ENCODE measurements around the gene KCNH8.

The KCNH8 gene

DNA sequence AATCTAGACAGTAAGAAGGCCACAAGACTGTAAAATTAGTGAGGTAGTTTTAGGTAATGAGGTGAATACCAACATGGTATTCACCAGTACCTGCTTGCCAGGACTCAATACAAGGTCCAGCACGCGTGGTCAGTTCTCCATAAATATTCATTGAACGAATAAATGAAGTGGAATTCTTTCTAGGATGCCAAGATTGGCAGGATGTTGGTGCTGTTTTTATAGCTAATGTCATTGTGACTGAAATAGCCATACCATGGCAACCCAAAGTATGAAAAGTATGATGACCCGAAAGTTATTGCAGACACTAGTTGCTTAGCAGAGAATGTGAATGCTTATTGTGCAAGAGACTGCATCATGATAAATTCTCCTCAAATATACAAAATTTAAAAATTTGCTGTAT, 307.2 kb downstream of the KCNH8 start:
- no peak overlapping the region for H3K27ac ChIP-seq
- H3K9me3 ChIP-seq (ENCODE audit: control insufficient read depth, low read length): no peaks in the 10 kb centered on the region
- no peak overlapping the region for H3K4me2 ChIP-seq (ENCODE audit: low read length)
- no peak overlapping the region for H2AFZ ChIP-seq
- H3K4me1 ChIP-seq: no peaks in the 10 kb centered on the region
- H3K9ac ChIP-seq: no peak overlapping the region
- H3K4me3 ChIP-seq (ENCODE audit: low read depth, low read length): no peak overlapping the region
- H3K36me3 ChIP-seq (ENCODE audit: control insufficient read depth, insufficient read depth, low read length): no peaks in the 10 kb centered on the region
- no peaks in the 10 kb centered on the region for H3K27me3 ChIP-seq (ENCODE audit: control insufficient read depth, insufficient read depth, low read length)
- H3K79me2 ChIP-seq: no peaks in the 10 kb centered on the region
- TF ChIP-seq, protein P1, sequence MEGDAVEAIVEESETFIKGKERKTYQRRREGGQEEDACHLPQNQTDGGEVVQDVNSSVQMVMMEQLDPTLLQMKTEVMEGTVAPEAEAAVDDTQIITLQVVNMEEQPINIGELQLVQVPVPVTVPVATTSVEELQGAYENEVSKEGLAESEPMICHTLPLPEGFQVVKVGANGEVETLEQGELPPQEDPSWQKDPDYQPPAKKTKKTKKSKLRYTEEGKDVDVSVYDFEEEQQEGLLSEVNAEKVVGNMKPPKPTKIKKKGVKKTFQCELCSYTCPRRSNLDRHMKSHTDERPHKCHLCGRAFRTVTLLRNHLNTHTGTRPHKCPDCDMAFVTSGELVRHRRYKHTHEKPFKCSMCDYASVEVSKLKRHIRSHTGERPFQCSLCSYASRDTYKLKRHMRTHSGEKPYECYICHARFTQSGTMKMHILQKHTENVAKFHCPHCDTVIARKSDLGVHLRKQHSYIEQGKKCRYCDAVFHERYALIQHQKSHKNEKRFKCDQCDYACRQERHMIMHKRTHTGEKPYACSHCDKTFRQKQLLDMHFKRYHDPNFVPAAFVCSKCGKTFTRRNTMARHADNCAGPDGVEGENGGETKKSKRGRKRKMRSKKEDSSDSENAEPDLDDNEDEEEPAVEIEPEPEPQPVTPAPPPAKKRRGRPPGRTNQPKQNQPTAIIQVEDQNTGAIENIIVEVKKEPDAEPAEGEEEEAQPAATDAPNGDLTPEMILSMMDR (IDR thresholded peaks at IDR 0.05): no peak

DNA sequence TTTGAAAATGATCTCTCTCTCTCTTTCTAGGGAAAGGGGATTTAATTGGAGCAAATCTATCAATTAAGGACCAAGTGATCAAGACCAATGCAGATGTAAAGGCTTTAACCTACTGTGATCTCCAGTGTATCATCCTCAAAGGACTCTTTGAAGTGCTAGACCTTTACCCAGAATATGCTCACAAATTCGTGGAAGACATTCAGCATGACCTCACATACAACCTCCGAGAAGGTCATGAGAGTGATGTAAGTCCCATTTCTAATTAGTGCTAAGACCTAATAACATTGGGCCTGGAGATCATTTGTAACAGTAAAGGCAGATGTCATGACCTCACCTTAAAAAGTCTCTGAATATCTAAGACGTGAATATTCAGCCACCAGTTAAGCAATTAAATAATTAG, 308.4 kb downstream of the KCNH8 start:
- TF ChIP-seq, protein P1 (IDR thresholded peaks at IDR 0.05): no peak
- H3K36me3 ChIP-seq (ENCODE audit: control insufficient read depth, insufficient read depth, low read length): no peaks in the 10 kb centered on the region
- H2AFZ ChIP-seq: no peak overlapping the region
- no peaks in the 10 kb centered on the region for H3K4me1 ChIP-seq
- H3K9me3 ChIP-seq (ENCODE audit: control insufficient read depth, low read length): no peaks in the 10 kb centered on the region
- H3K9ac ChIP-seq: no peak overlapping the region
- H3K27ac ChIP-seq: no peak overlapping the region
- H3K27me3 ChIP-seq (ENCODE audit: control insufficient read depth, insufficient read depth, low read length): no peaks in the 10 kb centered on the region
- no peak overlapping the region for H3K4me3 ChIP-seq (ENCODE audit: low read depth, low read length)
- no peak overlapping the region for H3K4me2 ChIP-seq (ENCODE audit: low read length)
- no peaks in the 10 kb centered on the region for H3K79me2 ChIP-seq

DNA sequence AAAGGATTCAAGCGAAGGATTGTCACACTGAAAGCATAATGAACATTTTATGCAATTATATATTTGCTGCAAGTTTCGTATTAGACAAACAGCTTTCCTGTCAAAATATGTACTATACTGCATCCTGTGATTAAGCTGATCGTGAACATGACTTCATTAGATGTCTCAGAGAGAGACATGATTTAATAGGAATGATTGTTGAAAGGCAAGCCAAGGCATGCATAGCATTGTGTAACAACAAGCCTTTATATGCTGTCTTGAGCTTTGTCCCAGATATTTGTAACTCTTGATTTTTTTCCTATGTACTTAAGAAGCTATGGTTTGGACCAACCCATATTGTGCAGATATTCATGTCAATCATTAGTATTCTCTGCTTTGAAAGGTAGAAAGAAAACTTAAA, 309.1 kb downstream of the KCNH8 start:
- H3K27ac ChIP-seq: no peak overlapping the region
- H3K9me3 ChIP-seq (ENCODE audit: control insufficient read depth, low read length): no peaks in the 10 kb centered on the region
- H3K4me1 ChIP-seq: no peaks in the 10 kb centered on the region
- no peak overlapping the region for H3K4me2 ChIP-seq (ENCODE audit: low read length)
- H3K4me3 ChIP-seq (ENCODE audit: low read depth, low read length): no peak overlapping the region
- H3K36me3 ChIP-seq (ENCODE audit: control insufficient read depth, insufficient read depth, low read length): no peaks in the 10 kb centered on the region
- no peaks in the 10 kb centered on the region for H3K79me2 ChIP-seq
- TF ChIP-seq, protein P1 (IDR thresholded peaks at IDR 0.05): no peak
- no peak overlapping the region for H2AFZ ChIP-seq
- H3K27me3 ChIP-seq (ENCODE audit: control insufficient read depth, insufficient read depth, low read length): no peaks in the 10 kb centered on the region
- H3K9ac ChIP-seq: no peak overlapping the region

DNA sequence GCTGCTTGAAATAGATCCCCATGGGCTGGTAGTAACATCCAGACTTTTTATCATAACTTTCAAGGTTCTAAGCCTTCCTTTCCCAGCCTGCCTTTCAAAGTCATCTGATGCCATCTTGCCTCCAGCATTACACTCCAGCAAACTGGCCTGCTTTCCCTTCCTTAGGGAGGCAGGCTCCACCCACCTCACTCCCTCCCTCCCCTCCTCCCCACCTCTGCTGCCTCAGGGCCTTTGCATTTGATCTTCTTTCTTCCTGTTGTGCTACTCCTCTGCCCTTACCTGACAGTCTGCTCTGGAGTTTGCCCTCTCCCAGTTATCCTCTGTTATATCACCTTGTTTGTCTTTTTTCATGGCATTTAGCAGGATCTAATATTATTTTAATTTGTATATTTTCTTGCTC, 319.5 kb downstream of the KCNH8 start:
- H3K79me2 ChIP-seq: no peaks in the 10 kb centered on the region
- no peaks in the 10 kb centered on the region for H3K4me1 ChIP-seq
- H3K9ac ChIP-seq: no peak overlapping the region
- no peak overlapping the region for H3K4me3 ChIP-seq (ENCODE audit: low read depth, low read length)
- no peaks in the 10 kb centered on the region for H3K36me3 ChIP-seq (ENCODE audit: control insufficient read depth, insufficient read depth, low read length)
- H2AFZ ChIP-seq: no peak overlapping the region
- TF ChIP-seq, protein P1 (IDR thresholded peaks at IDR 0.05): no peak
- H3K27me3 ChIP-seq (ENCODE audit: control insufficient read depth, insufficient read depth, low read length): no peaks in the 10 kb centered on the region
- no peak overlapping the region for H3K27ac ChIP-seq
- no peak overlapping the region for H3K4me2 ChIP-seq (ENCODE audit: low read length)
- H3K9me3 ChIP-seq (ENCODE audit: control insufficient read depth, low read length): no peaks in the 10 kb centered on the region

DNA sequence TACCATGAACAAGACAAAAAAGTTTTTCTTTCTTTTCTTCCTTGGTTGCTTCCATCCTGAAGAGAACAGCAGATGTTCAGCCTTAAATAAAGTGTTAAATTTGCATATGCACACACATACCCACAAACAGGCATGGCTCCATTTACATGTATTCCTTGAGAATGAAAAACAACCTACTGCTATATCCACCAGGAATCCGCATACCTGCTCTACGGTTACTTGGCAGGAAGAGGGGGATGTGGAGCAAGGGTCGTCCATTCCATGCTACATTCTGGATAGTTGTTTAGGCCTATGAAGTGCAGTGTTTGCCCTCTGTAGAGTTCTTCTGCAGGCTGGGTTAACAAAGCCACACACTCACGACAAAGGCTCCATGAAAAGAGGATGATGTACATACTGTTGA, 322.8 kb downstream of the KCNH8 start:
- Histone ChIP-seq H3K36me3 (ENCODE audit: control insufficient read depth, insufficient read depth, low read length) (no peaks in the 10 kb centered on the region), H3K9ac (no peak overlapping the region), H3K4me1 (no peaks in the 10 kb centered on the region), H2AFZ (no peak overlapping the region), H3K4me2 (ENCODE audit: low read length) (no peak overlapping the region), H3K9me3 (ENCODE audit: control insufficient read depth, low read length) (no peaks in the 10 kb centered on the region), H3K27me3 (ENCODE audit: control insufficient read depth, insufficient read depth, low read length) (no peaks in the 10 kb centered on the region), H3K4me3 (ENCODE audit: low read depth, low read length) (no peak overlapping the region), H3K79me2 (no peaks in the 10 kb centered on the region), H3K27ac (no peak overlapping the region)
- TF ChIP-seq, protein P1 (IDR thresholded peaks at IDR 0.05): no peak

Data from parathyroid adenoma (tissue), 2 donors.